HG03571 (cell line): ENCODE data around the gene RAD51B.

Experiments
- ATAC-seq: cut with Tn5 transposase; IDR thresholded peaks from one replicate; pipeline ENCODE4 v1.9.1; 2021; ENCODE audit not compliant: unreplicated experiment

RAD51B gene

DNA sequence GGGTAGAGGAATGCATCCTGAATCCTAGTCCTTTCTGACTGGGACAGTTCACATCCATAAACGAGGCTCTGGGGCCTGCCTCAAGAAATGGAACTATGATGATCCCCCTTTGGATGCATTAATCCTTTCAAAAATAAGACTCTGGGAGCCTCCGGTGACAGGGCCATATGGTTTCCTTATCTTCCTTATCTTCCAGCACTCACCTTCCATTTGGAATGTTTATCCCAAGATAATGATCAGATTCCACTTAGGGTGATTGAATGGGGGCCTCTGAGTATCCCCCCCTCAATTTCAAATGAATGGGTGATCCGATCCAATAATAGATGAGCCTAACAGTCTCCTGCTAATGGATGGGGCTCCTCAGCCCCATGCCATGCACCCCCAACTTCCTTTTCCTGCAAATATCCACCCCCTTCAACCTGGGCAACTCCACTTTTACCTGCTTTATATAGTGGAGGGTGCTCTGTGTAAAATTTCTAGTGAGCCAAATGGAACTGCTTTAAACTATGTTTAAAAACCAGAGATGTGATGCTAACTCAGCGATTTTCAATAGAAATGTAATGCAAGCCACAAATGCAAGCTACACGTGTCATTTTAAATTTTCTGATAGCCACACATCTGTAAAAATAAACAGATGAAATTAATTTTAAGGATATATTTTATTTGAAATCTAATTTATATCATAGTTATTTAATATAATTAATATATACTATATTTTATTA lies 815.5 kb downstream of the RAD51B start:
- ATAC-seq = no peak

DNA sequence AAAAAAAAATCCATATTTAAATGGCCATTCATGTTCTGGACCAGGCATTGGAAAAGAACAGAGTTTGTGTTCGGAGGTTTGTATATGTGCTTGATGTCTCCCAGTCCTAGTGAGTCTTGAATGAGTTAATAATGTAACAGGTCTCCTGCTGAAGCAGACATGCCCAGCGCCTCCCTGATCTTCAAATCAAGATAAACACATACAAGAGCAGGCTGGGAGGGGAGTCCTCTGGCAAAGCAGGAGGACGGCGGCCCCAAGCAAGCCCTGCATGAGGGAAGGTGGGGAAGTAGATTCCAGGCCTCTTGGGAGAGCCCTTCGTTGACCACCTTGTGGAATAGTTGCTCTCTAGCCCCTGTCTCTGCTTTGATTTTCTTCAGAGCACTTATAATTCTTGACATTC lies 817.0 kb downstream of the RAD51B start:
- no peak for ATAC-seq

DNA sequence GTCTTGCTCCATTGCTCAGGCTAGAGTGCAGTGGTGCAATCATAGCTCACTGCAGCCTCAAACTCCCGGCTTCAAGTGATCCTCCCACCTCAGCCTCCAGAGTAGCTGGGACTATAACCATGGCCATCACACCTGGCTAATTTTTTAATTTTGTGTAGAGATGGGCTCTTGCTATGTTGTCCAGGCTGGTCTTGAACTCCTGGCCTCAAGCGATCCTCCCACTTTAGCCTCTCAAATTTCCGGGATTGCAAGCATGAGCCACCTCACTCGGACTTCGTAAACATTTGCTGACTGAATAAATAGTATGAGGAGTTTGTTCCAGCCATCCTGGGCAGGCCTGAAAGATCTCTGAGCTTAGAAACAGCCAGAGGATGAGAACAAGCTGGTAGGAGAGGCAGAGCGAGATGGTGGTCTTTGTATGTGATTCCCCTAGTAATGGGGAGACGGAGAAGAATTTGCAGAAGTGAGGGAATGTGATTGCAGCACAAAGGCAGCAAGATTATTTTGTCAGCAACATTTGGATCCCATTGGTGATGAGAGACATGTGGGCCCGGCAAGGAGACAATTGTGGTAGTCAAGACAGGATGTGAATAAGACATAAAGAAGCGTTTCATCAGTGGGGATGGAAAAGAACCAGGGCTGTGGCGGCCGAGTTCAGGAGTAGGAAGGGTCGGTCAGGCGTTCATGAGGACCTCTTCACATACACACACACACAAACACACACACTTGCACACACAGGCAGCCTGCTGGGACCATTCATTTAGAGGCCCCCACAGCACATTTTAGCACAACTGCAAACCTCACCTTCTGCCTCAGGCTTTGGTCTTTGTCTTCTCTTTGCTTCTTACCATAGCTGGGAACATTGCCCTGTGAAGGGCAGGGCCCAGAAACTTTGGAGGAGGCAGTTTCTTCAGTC lies 817.8 kb downstream of the RAD51B start:
- no peak for ATAC-seq

DNA sequence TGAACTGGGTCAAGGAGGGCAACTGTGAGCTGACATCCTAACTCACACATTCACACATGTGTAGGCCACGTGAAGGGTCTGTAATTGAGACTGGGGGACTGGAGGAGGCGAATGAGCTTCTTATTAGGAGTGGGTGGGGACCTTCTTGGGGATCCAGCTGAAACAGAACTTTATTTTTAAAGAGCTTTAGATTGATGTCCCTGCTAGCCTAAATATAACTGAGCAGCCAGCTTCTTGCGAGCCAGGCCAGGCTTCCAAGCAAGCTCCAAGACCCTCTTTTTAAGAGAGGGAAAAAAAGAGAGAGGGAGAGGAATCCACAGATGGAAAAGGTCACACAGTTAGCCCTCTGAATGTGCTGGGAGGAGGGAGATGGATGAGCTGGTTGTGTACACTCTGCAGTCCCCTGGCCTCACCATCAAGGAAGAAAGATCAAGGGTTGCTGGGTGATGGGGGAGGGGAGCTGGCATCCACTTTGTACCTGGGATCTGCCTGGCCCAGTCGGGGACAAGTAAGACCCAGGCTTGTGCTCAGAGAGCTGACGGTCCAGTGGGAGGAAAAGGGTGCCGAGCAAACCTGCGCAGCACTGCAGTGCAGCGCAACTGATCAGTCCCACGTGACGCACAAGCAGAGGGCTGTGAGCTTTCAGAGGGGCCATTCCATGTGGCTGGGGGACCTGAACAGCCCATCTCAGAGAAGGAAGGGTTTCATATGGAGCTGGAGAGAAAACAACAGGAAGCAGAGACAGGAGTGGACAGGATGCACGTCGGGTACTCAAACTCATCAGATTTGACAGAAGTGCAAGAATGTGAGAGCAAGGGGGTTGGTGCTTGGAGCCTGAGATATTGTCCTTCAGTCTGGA lies 818.8 kb downstream of the RAD51B start:
- ATAC-seq = no peak

DNA sequence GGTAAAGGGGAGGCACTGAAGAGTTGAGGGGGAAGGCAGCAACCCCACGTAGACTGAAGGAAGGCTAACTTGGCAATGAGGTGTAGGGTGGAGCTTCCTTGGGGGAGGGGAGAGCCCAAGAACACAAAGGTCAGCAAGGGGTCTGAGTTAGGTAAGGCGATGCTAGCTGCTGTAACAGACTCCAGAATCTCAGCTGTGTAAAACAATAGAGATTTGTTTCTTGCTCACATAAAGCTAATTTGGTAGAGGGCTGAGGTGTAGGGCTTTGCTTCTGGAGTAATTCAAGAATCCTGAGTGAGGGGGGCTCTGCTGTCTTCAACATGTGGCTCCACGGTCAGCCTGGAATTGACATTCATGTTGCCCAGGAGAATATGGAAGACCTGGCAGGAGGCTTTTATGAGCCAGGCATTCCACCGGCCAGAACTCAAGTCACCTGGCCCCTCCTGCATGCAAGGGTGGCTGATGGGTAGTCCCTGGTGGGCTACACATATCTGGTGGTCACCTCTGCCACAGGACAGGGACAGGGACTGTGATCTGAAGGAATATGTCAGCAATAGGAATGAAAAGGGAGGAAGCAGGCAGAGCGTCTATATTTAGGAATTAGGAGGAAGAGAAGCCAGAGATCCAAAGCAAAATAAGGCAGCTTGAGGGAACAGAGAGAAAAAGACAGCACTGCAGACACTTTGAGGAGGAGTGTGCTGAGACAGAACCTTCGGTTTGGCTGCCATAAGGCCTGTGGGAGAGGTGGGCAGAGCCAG lies 819.6 kb downstream of the RAD51B start:
- ATAC-seq = no peak

DNA sequence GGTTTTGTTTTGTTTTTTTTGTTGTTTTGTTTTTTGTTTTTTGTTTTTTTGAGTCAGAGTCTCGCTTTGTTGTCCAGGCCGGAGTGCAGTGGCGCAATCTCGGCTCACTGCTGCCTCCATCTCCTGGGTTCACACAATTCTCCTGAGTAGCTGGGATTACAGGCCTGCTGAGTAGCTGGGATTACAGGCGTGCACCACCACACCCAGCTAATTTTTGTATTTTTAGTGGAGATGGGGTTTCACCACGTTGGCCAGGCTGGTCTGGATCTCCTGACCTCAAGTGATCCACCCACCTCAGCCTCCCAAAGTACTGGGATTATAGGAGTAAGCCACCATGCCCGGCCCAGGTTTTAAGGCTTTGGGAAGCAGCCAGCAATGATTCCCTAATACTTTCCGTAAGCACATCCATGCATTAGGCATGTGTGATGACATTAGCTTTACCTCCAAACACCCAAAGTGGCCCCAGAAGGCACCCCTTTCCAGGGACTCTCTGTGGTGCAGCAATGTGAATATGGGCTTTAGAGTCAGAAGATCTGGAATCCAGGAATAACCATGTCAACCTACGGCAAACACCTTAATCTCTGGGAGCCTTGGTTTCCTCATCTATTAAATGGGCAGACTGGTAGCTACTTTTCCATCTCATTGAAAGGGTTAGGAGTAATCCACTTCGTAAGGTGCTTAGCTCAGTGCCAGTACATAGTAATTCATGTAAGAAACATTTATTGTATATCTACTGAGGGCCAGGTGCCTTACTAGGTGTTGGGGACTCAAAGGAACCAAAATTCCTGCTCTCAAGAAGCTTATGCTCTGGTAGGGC lies 820.4 kb downstream of the RAD51B start:
- no peak for ATAC-seq

DNA sequence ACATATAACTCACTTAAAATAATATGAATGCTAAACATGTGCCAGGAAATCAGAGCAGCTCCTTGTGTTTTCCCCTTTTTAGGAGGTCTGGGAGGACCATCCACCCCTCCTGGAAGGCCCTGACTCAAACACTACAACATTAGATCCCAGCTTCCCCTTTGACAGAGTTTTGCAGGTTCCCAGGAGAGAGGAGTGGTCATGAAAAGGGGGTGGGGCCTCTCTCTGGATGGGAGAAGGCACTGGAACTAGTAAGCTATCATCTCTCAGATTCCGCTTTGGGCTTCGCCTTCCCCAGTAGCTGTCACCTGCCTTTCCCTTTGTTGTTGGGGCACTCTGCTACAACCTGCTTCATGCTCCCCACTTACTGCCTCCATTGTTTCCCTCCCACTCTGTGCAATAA lies 824.1 kb downstream of the RAD51B start:
- ATAC-seq = no peak

DNA sequence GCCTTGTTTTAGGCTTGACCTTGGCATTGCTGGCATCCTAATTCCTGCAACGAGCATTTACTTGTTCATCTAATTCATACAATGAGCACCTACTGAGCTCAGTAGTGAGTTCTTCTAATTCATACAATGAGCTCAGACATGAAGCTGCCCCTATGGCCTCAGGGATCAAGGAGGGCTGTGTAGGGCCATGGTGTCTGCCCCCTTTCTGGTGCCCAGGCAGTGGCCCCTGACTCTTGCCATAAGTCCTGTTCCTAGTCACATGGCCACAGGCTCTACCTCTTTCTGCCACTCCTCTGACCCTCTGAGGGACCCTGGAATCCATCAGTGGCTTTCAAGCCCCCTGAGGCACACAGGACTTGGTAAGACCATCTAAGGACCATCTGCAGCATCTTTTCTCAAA lies 824.5 kb downstream of the RAD51B start:
- ATAC-seq = no peak

DNA sequence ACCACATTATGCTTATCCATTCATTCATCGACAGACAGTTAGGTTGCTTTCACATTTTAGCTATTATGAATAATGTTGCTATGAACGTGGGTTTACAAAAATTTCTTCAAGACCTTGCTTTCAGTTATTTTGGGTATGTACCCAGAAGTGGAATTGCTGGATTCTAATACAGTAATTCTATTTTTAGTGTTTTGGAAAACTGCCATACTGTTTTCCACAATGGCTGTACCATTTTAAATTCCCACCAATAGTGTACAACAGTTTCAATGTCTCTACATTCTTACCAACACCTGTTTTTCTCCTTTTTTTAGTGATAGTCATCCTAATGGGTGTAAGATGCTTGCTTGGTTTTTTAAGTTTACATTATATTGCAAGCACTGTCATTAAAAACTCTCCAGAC lies 825.8 kb downstream of the RAD51B start:
- no peak for ATAC-seq

DNA sequence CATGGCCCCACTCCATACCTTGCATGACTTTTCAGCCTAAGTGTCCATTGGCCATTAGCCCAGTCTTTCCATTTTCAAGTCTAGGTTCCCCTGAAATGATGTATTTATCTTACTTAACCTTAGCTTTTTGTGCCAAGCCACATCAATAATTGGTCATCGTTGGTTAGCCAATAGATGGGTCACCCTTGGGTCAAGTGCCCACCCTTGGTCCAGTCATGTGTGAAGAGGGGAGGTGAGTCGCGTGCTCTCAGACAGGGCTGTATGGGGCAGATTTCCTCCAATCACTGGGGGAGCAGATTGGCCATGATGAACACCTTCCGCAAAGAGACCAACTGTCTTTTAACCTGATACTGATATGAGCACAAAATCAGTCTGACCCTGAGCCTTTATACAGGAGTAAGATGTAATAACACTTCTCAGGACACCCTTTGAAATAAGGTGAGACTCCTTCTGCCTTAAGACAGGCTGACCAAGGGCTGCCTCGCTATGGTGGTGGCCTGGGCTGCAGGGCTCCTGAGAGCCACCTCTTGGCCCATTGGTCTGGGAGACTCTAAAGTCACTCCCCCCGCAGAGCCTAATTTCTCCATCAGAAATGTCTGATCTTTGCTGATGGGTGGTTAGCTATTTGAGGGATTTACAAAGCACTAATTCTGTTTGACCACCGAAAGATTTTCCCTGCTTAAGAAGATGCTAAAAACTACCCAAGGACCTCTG lies 830.1 kb downstream of the RAD51B start:
- no peak for ATAC-seq

DNA sequence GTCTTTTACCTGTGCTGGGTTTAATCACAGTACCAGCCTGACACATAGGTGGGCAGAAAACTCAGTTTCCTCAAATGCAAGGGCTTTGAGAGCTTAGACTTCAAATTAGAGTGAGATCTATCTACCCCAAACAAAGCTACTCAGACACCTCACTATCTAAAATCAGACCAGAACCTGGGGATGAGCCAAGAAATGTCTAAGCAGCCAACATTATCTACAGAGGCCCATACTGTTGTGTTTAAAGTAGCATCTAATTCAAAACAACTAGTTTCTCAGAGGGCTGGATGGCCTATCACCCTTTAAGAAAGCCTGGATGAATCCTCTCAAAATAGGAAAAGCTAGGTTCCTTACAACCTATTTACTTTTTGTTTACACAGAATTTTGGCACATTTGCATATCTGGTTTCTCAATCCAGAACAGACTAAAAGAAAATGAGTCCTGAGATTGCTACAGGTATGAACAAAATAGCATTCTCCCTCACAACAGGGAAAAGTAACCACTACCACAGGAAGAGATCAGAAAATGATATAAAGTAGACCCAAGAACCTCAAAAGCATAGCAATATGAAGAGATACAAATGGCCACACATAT lies 830.9 kb downstream of the RAD51B start:
- no peak for ATAC-seq

DNA sequence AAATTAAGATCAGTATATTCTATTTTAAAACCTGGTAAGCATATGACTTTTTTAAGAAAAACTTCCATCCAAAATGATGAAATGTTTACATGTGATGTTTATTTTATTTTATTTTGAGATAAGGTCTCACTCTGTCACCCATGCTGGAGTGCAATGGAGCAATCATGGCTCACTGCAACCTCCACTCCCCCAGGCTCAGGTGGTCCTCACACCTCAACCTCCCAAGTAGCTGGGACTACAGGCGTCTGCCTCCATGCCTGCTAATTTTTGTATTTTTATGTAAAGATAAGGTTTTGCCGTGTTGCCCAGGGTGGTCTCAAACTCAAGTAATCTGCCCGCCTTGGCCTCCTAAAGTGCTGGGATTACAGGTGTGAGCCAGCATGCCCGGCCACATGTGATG lies 831.5 kb downstream of the RAD51B start:
- ATAC-seq = no peak

DNA sequence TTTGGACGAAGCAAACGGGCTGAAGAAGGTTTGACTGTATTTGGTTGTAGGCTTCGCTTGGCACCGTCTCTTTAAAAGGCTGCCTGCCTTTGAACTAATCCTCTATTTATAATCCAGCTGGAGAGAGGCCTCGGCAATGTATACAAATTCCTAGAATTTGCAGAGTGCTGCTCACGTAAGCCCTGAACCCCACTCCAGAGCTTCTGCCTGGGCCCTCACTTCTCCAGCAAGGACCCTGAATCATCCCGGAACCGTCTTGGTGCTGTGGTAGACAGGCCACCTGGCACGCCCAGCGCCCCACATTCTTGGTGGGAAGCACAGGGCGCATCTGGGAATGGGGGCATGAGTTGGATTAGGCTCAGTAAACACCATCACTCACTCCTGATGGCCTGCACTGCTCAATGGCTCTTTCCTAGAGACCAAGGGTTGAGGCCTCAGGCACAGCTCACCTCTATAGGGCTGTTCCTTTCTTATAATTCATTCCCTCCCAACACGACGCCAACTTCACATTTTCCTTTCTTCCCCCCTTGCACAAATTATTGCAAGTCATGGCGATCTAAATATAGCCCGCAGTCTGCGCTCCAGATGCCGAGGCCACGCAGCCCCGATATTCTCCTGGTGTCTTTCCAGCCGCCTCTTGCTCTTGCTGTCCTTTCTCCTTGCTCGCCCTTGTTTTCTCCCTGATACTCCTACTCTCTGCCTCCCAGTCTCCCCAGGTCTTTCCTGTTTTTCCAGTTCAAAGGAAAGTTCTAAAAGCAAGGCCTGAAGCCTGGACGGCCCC lies 832.3 kb downstream of the RAD51B start:
- ATAC-seq = no peak

DNA sequence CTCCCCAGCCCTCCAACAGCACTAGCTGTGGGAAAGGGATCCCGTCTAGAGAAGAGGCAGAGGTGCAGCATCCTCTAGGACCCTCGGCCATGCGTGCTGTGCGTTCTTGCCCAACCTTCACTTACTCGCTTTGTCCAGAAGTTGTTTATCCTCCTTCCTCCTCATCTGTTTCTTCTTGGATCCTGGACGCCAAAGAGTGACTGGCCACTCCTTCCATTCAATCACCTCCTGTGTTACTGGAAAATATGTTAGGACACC lies 832.8 kb downstream of the RAD51B start:
- no peak for ATAC-seq

DNA sequence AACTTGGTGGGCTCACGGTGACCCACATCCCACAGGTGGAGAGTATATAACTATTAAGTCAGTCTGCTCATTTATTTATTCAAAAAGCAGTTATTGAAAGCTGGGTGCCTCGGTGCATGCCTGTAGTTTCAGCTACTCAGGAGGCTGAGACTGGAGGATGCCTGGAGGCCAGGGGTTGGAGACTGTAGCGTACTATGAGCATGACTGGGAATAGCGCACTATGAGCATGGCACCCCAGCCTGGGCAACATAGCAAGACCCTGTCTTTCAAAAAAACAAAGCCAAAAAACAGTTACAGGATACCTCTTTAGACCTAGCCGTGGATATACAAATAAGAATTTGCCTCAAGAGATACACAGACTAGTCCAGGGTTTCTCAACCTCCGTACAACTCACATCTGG lies 833.5 kb downstream of the RAD51B start:
- ATAC-seq = no peak

DNA sequence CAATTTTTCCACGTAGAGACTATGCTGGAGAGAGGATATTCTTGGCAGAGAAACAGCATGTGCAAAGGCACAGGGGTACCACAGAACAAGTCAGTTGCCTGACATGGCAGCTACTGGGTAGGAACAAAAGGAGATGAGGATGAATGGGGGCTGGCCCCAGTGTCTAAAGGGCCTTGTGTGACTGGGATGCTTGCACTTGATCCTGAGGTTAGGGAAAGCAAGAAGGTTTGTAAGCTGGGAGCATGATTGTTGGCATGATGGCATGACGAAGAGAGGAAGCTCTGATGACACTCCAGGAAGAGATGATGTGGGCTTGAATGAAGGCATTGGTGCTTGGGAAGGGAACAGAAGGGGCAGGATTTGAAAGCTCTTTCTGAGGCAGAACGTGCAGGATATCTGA lies 834.2 kb downstream of the RAD51B start:
- ATAC-seq = no peak

DNA sequence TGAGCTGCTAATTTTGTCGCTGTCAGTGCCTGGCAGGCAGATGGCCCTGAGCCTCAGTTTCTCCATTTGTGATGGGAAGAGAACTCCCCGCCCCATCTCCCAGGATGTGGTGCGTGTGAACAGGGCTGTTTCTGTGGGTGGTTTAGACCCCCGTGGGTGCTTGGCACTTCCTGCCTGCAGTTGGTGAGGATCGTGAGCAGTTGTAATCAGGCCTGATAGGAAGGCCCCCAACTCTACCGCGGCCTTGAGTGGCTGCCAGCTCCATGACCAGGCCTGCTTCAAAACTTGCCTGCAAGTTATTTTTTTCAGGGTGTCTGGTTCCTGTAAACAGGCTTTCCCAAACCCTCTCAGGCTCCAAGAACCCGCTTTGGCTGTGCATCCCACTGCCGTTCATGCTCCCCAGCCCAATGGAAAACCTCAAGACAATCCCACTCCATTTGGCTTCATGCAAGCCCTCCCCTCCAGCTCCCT lies 834.9 kb downstream of the RAD51B start:
- no peak for ATAC-seq
